LNCAP (cell line): ENCODE results near the gene CNOT11.

Experiments
- TF ChIP-seq, protein P1 (sequence below): fragments of 450-650 bp; IDR thresholded peaks from 2 replicates; pipeline ENCODE4 v1.5.1; 2017; ENCODE audit warnings: mild to moderate bottlenecking

Gene CNOT11

DNA sequence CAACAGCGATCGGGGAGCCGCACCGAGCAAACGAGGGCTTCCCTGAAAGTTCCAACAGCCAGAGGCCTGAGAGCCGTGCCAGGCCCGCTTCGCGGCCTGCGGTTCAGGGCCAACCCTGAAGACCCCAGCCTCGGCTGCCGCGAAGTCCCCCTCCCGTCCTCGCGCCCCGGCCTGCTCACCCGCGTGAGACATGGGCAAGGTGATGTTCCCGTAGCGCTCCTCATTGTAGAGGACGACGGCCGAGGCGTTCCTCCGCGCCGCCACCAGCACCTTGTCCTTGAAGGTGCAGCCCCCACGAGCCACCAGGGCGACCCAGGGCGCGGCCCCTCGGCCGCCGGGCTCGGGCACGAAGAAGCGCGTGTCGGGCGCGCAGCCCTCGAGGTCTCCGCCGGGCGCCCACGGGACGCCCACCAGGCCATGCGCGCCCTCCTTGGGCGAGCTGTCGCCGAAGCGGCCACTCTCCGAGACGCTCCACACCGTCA lies 55.3 kb downstream of the CNOT11 start:
- TF ChIP-seq, protein P1, sequence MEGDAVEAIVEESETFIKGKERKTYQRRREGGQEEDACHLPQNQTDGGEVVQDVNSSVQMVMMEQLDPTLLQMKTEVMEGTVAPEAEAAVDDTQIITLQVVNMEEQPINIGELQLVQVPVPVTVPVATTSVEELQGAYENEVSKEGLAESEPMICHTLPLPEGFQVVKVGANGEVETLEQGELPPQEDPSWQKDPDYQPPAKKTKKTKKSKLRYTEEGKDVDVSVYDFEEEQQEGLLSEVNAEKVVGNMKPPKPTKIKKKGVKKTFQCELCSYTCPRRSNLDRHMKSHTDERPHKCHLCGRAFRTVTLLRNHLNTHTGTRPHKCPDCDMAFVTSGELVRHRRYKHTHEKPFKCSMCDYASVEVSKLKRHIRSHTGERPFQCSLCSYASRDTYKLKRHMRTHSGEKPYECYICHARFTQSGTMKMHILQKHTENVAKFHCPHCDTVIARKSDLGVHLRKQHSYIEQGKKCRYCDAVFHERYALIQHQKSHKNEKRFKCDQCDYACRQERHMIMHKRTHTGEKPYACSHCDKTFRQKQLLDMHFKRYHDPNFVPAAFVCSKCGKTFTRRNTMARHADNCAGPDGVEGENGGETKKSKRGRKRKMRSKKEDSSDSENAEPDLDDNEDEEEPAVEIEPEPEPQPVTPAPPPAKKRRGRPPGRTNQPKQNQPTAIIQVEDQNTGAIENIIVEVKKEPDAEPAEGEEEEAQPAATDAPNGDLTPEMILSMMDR: no peak

DNA sequence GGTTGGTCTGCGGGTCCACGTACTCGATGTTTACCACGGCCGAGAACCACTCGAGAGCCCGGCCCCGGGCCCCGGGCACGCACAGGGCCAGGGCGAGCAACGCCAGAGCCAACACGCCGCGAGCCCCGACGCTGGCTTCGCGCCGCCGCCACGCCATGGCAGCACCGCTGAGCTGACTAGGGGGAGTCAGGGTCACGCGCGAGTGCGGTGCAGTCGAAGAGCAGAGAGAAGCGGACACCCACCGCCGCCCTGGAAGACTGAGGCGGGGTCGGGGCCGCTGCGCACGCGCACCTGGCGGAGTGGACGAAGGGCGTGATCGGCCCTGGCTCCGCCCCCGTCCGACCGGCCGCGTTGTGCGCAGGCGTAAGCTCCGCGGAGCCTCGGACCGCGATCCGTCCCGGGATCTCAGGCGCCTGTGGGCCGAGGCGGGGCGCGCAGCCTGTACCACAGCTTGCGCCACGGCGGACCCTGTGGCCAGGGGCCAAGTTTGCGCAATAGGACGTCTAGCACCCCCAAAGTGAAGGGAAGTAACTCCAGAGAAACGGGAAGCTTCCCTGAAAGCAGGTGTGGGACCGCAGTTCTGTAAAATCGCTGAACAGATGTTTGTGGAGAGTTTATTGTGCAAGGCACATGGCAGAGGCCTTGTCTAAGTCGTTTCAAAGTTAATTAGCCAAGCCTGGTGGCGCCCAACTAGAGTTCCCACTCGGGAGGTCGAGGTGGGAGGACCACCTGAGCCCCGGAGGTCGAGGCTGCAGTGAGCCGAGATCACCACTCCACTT lies 55.9 kb downstream of the CNOT11 start, which contains the start of gene RNF149:
RNF149 (minus strand) TSS at position 270 of the 779 bp plus-strand sequence; CDS start at position 157, 113 bp downstream.
- TF ChIP-seq, protein P1: no peak

DNA sequence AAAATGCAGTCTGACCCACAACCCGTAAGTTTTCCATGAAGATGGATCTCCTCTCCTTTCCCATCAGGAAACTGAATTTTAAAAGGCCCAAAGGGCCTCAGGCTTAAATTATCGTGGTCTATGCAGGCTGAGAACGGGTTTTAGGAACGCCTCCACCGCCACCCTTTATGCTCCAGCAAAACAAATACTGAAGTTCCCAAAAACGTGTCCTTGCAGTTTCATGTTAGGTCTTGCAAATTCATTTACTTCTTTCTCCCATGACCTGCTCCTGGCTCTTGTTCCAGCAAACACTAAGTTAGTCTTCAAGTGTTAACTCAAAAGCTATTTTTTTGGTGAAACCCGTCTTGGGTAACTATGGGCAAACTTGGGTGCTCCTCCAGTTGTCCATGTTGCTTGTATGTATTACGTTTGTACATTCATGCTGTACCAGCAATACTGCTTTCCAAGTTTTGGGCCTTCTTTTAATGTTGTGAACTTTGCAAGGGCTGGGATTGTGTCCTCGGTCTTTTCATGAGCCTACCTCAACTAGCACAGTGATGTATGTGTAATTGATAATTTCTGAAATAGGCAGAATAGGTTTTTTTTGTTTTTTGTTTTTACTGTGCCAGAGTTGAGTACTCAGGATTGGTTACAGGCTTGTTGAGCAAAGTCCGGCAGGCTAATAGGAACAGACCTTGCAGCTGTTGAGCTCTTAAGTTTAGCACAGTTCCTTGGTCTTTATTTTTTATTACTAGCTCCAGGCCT lies 57.6 kb downstream of the CNOT11 start:
- TF ChIP-seq, protein P1: no peak

DNA sequence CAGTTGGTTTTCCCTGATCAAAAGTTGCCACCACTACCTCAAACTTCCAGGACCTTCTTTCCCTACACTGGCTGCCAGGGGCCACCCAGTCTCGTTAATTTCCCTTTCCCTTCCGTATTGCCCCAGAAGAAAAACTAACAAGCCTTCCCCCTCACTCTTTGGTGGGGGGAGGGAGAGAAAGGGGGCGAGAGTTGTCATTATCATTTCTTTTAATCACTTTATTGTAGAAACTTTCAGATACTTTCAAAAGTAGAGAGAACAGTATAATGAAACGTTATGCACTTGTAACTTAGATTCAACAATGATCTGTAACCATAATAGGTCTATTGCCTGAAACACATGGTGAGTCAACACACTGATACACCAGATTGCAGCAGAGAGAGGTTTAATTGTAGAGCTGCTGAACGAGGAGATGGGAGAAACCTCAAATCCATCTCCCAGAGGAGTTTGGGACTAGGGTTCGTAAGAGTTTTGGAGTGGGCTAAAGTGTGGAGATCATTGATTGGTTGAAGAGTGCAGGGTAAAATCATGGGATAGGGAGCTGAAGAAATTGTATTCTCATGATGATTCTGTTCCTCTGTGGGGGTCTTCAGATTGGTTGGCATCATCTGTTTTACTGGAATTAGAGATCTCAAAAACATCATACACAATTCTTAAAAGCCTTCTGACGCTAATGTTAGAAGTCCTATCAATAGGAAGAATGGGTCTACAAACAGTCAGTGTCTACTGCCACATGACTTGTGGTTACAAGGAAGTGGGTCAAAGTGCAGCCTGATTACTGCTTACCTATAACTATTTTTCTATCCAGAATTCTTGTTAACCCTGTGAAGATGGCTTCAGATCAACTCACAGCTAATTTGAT lies 58.4 kb downstream of the CNOT11 start:
- TF ChIP-seq, protein P1: no peak

DNA sequence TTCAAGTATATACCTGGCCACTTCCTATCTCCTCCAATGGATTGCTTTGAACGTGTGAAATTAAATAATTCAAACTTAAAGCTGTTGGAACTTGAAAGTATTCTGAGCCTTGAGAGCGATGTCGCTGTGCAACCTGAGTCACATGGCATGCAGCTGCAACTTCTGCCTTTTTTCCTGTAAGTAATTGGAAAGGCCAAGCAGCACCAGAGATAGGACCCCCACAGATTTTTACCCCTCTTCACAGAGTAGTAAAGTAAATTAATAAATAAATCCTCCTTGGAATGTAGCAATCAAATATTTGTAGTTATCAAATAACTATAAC lies 59.0 kb downstream of the CNOT11 start:
- TF ChIP-seq, protein P1: no peak
